Sciatic nerve (tissue), 2 donors: ENCODE results near the gene CLCN6. TPM values are rescaled to one million over a fixed set of nuclear protein-coding genes. Genes with fewer than 3 reads are reported as not detected.

Experiments used
- ATAC-seq: fragments of 200-7000 bp; cut with Tn5 transposase; one replicate; pipeline ENCODE4 v1.9.1; 2020; ENCODE audit warnings: mild to moderate bottlenecking, moderate library complexity
- DNase-seq: peaks from one replicate; pipeline ENCODE4 v3.0.0-alpha.2; 2020; ENCODE audit warnings: low spot score
- intact Hi-C: fragments of 100-400 bp; cut with DNase I; formaldehyde crosslinking; loops from one replicate; pipeline ENCODE4 v1.14.2; 2022
- total RNA-seq: library from RNA; stranded (reverse); fragmentation: NEBNext Ultra II Directional; extraction: Animal tissue kit (Norgen Biotek cat#: 25700); gene quantifications from one replicate; pipeline ENCODE4 v1.2.1, GENCODE V29; 2021
- donor health status: DM: no; HTN: no; CAD: no.
- donor health status: DM: no; HTN: no; CAD: no.

CLCN6 gene
- total RNA-seq, 1 donor from 2014 or later: 48.4 TPM

DNA sequence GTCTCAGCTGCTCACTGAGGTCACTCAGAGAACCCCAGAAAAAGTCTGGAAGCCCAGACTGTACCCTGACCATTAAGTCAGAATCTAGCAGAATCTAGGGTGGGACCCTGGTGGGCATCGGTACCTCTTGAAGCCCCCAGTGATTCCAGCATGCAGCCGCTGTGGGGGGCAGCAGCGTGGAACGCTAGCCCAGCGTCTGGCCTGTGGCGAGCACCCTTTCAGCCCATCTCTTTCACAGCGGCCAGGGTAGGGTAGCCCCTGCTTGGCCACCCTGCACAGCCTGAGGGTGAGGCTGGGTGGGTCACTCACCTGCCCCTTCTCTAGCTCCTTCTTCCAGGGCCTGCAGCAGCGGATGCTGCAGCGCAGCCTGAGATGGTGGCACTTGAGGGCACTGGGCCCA, 27.7 kb upstream of the CLCN6 start:
- intact Hi-C loops: no loop called here
- DNase-seq (no peak), ATAC-seq (no peak)

- intact Hi-C loops: no loop called here
- ATAC-seq (no peak), DNase-seq (no peak)
Observed at GRCh38 chr1:11778844-11779623, 27.0 kb upstream of the CLCN6 start.

DNA sequence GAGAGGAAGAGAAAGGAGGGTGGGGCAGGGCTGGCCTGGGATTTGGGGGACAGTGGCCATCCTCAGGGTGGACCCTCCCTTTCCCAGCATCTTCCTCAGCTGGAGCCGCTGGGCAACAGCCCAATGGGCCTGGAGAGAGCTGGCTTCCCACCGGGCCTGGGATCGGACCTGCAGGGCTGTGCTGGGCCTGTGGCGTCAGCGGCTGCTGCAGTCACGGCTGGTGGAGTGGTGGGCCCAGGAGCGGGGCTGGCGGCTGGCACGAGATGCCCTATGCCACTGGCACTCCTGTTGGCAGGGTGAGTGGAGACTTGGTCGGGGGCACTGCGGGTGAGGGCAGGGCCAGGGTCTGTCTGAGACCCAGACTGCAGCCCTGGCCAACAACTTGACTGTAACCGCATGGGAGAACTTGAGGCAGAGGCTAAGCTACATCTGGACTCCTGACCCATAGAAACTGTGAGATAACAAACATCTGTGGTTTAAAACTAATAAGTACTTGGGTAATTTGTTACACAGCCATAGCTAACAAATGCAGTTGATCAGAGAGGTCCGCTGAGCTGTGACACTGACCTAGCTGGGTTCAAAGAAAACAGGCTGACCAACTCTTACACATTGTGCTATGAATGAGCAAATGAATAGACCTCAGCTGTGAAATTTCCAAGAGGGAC, 26.1 kb upstream of the CLCN6 start:
- intact Hi-C loops: loop anchor here (10.0 kb wide), 1 partner anchor 45 kb away; the partner anchor contains the start of gene AGTRAP
- ATAC-seq: no peak
- DNase-seq: no peak

- ATAC-seq (no peak), DNase-seq (no peak)
- intact Hi-C loops: loop anchor here (10.0 kb wide), 1 partner anchor 46 kb away; the partner anchor contains the start of gene AGTRAP
Observed at GRCh38 chr1:11780380-11781147, 25.4 kb upstream of the CLCN6 start.

DNA sequence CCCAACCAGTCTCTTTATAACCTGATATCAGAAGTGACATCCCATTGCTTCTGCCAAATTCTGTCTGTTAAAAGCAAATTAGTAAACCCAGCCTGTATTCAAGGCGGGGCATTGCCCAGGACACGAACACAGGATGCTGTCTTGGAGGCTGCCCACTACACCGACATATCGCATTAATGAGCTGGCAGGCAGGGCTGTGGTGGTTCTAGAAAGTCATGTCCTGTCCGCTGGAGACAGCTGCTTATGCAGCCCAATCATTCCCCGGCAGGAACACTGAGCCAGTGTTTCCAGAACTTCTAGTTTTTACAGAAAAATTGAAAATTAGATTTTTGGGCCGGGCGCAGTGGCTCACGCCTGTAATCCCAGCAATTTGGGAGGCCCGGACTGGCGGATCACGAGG, 24.7 kb upstream of the CLCN6 start:
- ATAC-seq: no peak
- intact Hi-C loops: loop anchor here (10.0 kb wide), 1 partner anchor 46 kb away; the partner anchor contains the start of gene AGTRAP

DNA sequence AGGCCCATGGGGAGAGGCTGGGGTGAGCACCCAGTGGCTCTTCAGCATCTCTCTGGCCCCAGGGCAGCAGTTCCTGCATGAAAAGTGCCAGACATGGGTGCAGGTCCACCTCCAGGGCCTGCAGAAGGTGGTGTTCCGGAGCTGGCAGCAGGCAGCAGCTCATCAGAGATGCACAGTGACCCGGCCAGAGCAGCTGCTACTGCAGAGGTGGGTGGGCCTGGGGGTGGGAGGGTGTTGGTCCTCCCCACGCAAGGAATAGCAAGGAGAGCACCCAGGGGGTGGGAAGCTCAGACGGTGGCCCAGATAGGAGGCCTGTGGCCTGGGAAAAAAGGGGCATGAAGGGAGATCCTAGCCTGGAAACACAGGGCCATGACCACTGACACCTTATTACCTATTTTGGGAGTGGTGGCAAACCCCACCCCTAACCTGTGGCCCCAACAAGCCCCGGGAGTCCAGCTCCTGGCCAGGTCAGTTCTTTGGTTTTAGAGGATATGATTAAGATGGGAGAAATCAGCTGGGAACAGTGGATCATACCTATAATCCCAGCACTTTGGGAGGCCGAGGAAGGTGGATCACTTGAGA, 23.8 kb upstream of the CLCN6 start:
- intact Hi-C loops: loop anchor here (10.0 kb wide), 1 partner anchor 47 kb away; the partner anchor contains the start of gene AGTRAP
- ATAC-seq (no peak), DNase-seq (no peak)

More for the DNA sequence above, 24.7 kb upstream of the CLCN6 start:
- DNase-seq: no peak

DNA sequence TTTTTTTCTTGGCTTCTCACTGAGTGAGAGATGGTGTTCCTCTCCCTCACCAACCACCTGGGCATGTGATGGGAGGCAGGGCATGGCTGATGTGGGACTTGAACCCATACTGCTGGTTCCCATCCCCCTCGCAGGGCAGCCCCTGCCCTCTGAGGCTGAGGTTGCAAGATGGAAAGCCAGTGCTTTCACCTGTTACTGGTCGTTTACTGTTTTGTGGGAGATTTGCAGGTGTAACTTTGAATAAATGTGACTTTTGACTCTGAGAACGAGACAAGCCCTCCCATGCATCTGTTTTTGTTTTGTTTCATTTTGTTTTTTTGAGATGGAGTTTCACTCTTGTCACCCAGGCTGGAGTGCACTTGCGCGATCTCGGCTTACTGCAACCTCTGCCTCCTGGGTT, 22.4 kb upstream of the CLCN6 start:
- ATAC-seq (no peak), DNase-seq (no peak)
- intact Hi-C loops: loop anchor here (10.0 kb wide), 1 partner anchor 49 kb away; the partner anchor contains the start of gene AGTRAP

- intact Hi-C loops: loop anchor here (10.0 kb wide), 1 partner anchor 50 kb away; the partner anchor contains the start of gene AGTRAP
- ATAC-seq (no peak), DNase-seq (no peak)
Observed at GRCh38 chr1:11784256-11784992, 21.6 kb upstream of the CLCN6 start.

- ATAC-seq (peak; percentile 54), DNase-seq (peak; percentile 86)
- intact Hi-C loops: loop anchor here (10.0 kb wide), 1 partner anchor 50 kb away; the partner anchor contains the start of gene AGTRAP
Observed at GRCh38 chr1:11784993-11785769, 20.8 kb upstream of the CLCN6 start.

GRCh38 chr1:11786168-11786567, 19.8 kb upstream of the CLCN6 start:
- intact Hi-C loops: loop anchor here (10.0 kb wide), 1 partner anchor 51 kb away; the partner anchor contains the start of gene AGTRAP
- ATAC-seq (no peak), DNase-seq (no peak)

DNA sequence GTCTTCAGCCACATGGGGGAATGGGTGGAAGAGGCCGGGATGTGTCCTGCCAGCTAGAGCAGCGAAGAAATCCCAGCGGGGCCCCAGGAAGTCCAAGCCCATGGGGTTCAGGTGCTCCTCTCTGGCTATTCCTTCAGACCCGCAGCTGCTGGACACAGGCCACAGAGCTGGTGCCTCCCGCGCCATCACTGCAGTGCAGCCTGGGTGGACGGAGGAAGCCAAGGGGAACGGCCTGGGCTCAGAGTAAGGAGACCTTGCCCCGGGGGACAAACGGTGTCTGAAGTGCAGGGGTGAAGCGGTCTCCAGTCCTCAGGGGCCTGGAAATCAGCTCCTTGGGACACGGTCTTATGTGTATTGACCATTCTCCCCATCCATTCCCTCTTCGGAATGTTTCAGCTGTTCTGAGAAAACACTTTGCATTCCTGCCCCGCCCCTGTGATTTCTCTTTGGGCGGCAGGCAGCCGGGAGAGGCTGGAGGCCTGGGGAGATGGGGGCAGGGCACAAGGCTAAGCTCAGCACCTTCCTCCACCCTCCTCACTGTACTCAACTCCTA, 18.7 kb upstream of the CLCN6 start:
- intact Hi-C loops: loop anchor here (10.0 kb wide), 1 partner anchor 53 kb away; the partner anchor contains the start of gene AGTRAP
- DNase-seq (no peak), ATAC-seq (peak; percentile 57)

GRCh38 chr1:11787804-11788436, 18.1 kb upstream of the CLCN6 start:
- no peak for DNase-seq
- intact Hi-C loops: loop anchor here (10.0 kb wide), 1 partner anchor 53 kb away; the partner anchor contains the start of gene AGTRAP
- ATAC-seq: no peak

- intact Hi-C loops: loop anchor here (10.0 kb wide), 1 partner anchor 54 kb away; the partner anchor contains the start of gene AGTRAP
- DNase-seq (no peak), ATAC-seq (no peak)
Observed at GRCh38 chr1:11788549-11789053, 17.4 kb upstream of the CLCN6 start.

- intact Hi-C loops: loop anchor here (10.0 kb wide), 1 partner anchor 55 kb away; the partner anchor contains the start of gene AGTRAP
- DNase-seq (no peak), ATAC-seq (no peak)
Observed at GRCh38 chr1:11789126-11790067, 16.6 kb upstream of the CLCN6 start.
